Measurements from ENCODE around the gene TPPP2.
"Not testable (repeated sequence)": the region's sequence is repeated elsewhere in the genome, so short reads cannot be mapped to it uniquely, and the experiment has no call there.

The TPPP2 gene

DNA sequence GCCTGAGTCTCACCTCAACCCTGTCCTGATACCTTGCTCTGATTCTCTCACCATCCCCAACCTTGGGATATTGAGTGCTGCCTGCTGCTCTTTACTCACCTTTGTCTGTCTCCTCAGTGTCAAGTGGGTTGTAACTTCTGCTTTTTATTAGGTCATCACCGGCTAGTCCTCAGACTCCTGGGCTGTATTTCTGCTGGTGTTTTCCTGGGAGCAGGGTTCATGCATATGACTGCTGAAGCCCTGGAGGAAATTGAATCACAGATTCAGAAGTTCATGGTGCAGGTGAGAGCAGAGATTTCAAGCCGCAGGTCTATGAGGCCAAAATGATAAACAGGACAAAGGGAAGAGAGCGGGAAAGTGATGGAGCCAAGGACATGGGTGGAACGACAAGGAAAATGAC, 30.4 kb upstream of the TPPP2 start:
- no peak for TF ChIP-seq EZH2phosphoT487 (IDR thresholded peaks at IDR 0.05; ENCODE audit: borderline replicate concordance)
- TF ChIP-seq, protein P1, sequence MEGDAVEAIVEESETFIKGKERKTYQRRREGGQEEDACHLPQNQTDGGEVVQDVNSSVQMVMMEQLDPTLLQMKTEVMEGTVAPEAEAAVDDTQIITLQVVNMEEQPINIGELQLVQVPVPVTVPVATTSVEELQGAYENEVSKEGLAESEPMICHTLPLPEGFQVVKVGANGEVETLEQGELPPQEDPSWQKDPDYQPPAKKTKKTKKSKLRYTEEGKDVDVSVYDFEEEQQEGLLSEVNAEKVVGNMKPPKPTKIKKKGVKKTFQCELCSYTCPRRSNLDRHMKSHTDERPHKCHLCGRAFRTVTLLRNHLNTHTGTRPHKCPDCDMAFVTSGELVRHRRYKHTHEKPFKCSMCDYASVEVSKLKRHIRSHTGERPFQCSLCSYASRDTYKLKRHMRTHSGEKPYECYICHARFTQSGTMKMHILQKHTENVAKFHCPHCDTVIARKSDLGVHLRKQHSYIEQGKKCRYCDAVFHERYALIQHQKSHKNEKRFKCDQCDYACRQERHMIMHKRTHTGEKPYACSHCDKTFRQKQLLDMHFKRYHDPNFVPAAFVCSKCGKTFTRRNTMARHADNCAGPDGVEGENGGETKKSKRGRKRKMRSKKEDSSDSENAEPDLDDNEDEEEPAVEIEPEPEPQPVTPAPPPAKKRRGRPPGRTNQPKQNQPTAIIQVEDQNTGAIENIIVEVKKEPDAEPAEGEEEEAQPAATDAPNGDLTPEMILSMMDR (conservative IDR thresholded peaks at IDR 0.05; ENCODE audit: low read length): no peak
- no peak overlapping the region for H2AFZ ChIP-seq (ENCODE audit: low read length)

GRCh38 chr14:21001218-21001617, 28.8 kb upstream of the TPPP2 start:
- no peak overlapping the region for H2AFZ ChIP-seq (ENCODE audit: low read length)
- no peaks in the 10 kb centered on the region for H3K4me1 ChIP-seq (ENCODE audit: insufficient read depth, low read length, poor library complexity, severe bottlenecking)
- TF ChIP-seq EZH2phosphoT487 (IDR thresholded peaks at IDR 0.05; ENCODE audit: borderline replicate concordance): no peak
- TF ChIP-seq, protein P1 (conservative IDR thresholded peaks at IDR 0.05; ENCODE audit: low read length): no peak
- H3K36me3 ChIP-seq (ENCODE audit: insufficient read depth, low read length): peaks cover 5% of the 10 kb centered on the region; the same call in 1 of the 2 replicates
- no peaks in the 10 kb centered on the region for H3K9me2 ChIP-seq (replicated peaks; ENCODE audit: low read depth, low read length)
- no peaks in the 10 kb centered on the region for H4K20me1 ChIP-seq (ENCODE audit: insufficient read depth, low read length, poor library complexity, severe bottlenecking)
- H3K4me3 ChIP-seq (ENCODE audit: low read length, poor library complexity, severe bottlenecking): no peak overlapping the region
- H3K79me2 ChIP-seq (ENCODE audit: insufficient read depth, low read length): no peaks in the 10 kb centered on the region
- H3K9me3 ChIP-seq (ENCODE audit: insufficient read depth, low read depth, low read length): no peaks in the 10 kb centered on the region
- H3K9ac ChIP-seq (ENCODE audit: low read depth, low read length, poor library complexity, severe bottlenecking): no peak overlapping the region
- H3K27me3 ChIP-seq (ENCODE audit: insufficient read depth, low read length, poor library complexity, severe bottlenecking): no peaks in the 10 kb centered on the region
- H3K4me2 ChIP-seq (ENCODE audit: low read depth, low read length, poor library complexity, severe bottlenecking): no peak overlapping the region
- no peaks in the 10 kb centered on the region for H3F3A ChIP-seq (ENCODE audit: low read depth)

More for the DNA sequence above, 30.4 kb upstream of the TPPP2 start:
- Histone ChIP-seq H3K79me2 (ENCODE audit: insufficient read depth, low read length) (no peaks in the 10 kb centered on the region), H3K4me1 (ENCODE audit: insufficient read depth, low read length, poor library complexity, severe bottlenecking) (no peaks in the 10 kb centered on the region), H3F3A (ENCODE audit: low read depth) (no peaks in the 10 kb centered on the region), H3K9me2 (replicated peaks; ENCODE audit: low read depth, low read length) (no peaks in the 10 kb centered on the region), H3K9me3 (ENCODE audit: insufficient read depth, low read depth, low read length) (no peaks in the 10 kb centered on the region), H3K36me3 (ENCODE audit: insufficient read depth, low read length) (peaks cover 22% of the 10 kb centered on the region), H3K4me2 (ENCODE audit: low read depth, low read length, poor library complexity, severe bottlenecking) (no peak overlapping the region), H3K9ac (ENCODE audit: low read depth, low read length, poor library complexity, severe bottlenecking) (no peak overlapping the region), H3K4me3 (ENCODE audit: low read length, poor library complexity, severe bottlenecking) (no peak overlapping the region), H4K20me1 (ENCODE audit: insufficient read depth, low read length, poor library complexity, severe bottlenecking) (no peaks in the 10 kb centered on the region), H3K27me3 (ENCODE audit: insufficient read depth, low read length, poor library complexity, severe bottlenecking) (no peaks in the 10 kb centered on the region)

- no peak overlapping the region for H2AFZ ChIP-seq (ENCODE audit: low read length)
- H3K9me3 ChIP-seq (ENCODE audit: insufficient read depth, low read depth, low read length): no peaks in the 10 kb centered on the region
- no peaks in the 10 kb centered on the region for H3K79me2 ChIP-seq (ENCODE audit: insufficient read depth, low read length)
- H3K36me3 ChIP-seq (ENCODE audit: insufficient read depth, low read length): no peaks in the 10 kb centered on the region
- no peak overlapping the region for H3K9ac ChIP-seq (ENCODE audit: low read depth, low read length, poor library complexity, severe bottlenecking)
- H3K4me3 ChIP-seq (ENCODE audit: low read length, poor library complexity, severe bottlenecking): no peak overlapping the region
- TF ChIP-seq, protein P1 (conservative IDR thresholded peaks at IDR 0.05; ENCODE audit: low read length): no peak
- TF ChIP-seq EZH2phosphoT487 (IDR thresholded peaks at IDR 0.05; ENCODE audit: borderline replicate concordance): no peak
- no peaks in the 10 kb centered on the region for H3K27me3 ChIP-seq (ENCODE audit: insufficient read depth, low read length, poor library complexity, severe bottlenecking)
- H3K9me2 ChIP-seq (replicated peaks; ENCODE audit: low read depth, low read length): no peaks in the 10 kb centered on the region
- no peaks in the 10 kb centered on the region for H4K20me1 ChIP-seq (ENCODE audit: insufficient read depth, low read length, poor library complexity, severe bottlenecking)
- H3K4me1 ChIP-seq (ENCODE audit: insufficient read depth, low read length, poor library complexity, severe bottlenecking): no peaks in the 10 kb centered on the region
- no peaks in the 10 kb centered on the region for H3F3A ChIP-seq (ENCODE audit: low read depth)
- H3K4me2 ChIP-seq (ENCODE audit: low read depth, low read length, poor library complexity, severe bottlenecking): no peak overlapping the region
Measured at GRCh38 chr14:21003788-21004346, 26.1 kb upstream of the TPPP2 start.

GRCh38 chr14:21009721-21010120, 20.3 kb upstream of the TPPP2 start:
- H3K9me2 ChIP-seq (replicated peaks; ENCODE audit: low read depth, low read length); H3K9ac ChIP-seq (ENCODE audit: low read depth, low read length, poor library complexity, severe bottlenecking); H2AFZ ChIP-seq (ENCODE audit: low read length); H3K4me3 ChIP-seq (ENCODE audit: low read length, poor library complexity, severe bottlenecking); H3K9me3 ChIP-seq (ENCODE audit: insufficient read depth, low read depth, low read length); H4K20me1 ChIP-seq (ENCODE audit: insufficient read depth, low read length, poor library complexity, severe bottlenecking); H3K79me2 ChIP-seq (ENCODE audit: insufficient read depth, low read length); H3F3A ChIP-seq (ENCODE audit: low read depth); H3K36me3 ChIP-seq (ENCODE audit: insufficient read depth, low read length); H3K4me2 ChIP-seq (ENCODE audit: low read depth, low read length, poor library complexity, severe bottlenecking); H3K27me3 ChIP-seq (ENCODE audit: insufficient read depth, low read length, poor library complexity, severe bottlenecking); H3K4me1 ChIP-seq (ENCODE audit: insufficient read depth, low read length, poor library complexity, severe bottlenecking): not testable (repeated sequence)
